Epidermal melanocyte (primary cell): Measurements from ENCODE around the gene OR2W3.

Experiments
- DNase-seq: peaks from one replicate; pipeline ENCODE4 v3.0.0; 2011; ENCODE audit warnings: low spot score; ENCODE audit not compliant: insufficient read length

Gene OR2W3

DNA sequence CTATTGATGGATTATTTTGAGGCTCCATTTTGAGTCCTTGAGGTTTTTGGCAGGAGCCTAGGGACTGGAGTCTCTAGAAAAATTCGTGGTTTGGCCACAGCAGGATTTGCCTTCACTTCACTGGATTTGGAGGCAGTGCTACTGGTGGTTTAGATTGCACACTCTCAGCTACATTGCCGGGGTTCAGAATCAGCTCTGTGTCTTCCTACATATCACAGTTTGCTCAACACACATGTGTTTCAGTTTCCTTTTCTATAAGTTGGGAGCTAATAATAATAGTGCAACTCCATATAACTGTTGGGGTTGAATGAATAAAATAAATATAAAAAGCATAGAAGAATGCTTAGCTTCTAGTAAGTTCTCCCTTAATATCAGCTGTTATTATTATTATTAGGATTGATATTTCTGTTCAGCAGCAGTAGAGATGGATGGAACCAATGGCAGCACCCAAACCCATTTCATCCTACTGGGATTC is at the start of gene OR2W3:
Gene OR2W3 (plus strand): TSS at position 425 of the 475 bp plus-strand sequence. CDS start 0 bp downstream, at position 425.
- no peak for DNase-seq

DNA sequence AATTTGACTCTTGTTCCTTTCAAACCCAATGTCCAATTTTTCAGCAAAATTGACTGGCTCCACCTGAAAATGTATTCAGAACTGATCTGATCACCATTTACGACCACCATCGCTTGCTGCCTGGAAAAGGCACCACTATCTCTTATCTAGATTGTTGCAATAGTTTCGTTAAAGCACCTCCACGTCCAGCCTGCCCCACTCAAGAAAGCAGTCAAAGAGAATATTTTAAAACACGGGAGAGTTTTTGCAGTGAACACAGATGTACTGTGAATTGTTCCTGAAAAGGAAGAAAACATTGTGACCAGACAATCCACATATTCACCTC is 49.7 kb upstream of the OR2W3 start:
- DNase-seq = no peak

DNA sequence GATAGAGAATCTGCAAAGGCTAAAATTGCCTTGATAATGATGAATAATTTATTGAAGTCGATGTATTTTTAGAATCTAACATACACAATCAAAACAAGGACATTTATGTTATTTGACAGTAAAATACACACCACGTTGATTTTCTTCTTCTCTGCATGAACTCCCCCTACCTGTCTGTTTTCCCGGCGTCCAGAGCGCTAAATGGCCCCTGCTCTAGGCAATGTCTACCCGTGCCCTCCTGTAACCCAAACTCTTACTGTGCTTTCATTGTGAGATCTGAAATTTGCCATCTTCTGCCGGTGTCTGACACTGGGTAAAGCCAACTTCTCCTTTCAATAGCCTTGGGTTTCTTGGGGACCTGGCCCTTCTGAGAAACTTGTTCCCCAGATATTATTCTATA is 47.0 kb upstream of the OR2W3 start:
- no peak for DNase-seq

DNA sequence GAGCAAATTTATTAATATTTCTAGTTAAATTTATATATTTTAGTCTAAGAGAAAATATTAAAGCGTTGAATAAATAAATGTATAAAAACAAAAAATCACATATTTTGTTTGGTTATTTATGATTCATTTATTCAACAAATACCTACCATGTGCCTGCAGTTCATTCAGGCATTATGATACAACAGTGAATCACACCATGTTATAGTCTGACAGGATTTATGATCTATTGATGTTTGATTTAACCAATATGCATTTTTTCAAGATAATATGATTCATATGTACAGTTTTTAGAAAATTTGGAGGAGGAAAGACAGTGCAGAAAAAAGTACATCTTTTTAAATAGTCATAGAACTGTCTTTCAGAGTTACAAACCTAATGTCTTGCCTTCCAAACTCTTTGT is 45.8 kb upstream of the OR2W3 start:
- DNase-seq = no peak

DNA sequence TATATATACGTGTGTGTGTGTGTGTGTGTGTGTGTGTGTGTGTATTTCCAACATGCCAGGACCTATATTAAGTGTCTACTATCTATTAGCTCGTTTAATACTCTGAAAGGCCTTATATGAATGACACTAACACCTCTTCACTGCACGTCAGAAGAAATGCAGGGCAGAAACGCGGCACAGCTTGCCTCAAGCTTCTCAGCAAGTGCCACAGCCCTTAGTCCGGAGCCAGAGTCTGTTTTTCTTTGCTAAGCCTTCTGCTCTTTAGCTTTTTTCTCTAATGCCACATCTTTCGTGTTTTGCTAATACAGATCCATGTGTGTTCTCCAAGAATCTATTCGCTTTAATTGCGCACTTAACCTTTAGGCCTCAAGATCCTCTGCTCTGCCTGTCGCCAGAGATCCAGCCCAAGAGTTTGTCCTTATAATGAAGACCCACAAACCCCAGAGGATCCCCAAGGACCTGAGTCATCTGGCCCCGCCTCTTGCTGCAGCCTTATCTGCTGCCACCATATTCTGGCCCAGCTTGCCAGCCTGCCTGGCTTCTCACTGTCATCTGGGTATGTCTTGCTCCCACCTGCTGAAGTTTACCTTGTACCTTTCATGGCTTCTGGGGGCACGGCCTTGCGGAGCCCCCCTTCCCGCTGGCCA is 40.4 kb upstream of the OR2W3 start:
- DNase-seq = no peak

DNA sequence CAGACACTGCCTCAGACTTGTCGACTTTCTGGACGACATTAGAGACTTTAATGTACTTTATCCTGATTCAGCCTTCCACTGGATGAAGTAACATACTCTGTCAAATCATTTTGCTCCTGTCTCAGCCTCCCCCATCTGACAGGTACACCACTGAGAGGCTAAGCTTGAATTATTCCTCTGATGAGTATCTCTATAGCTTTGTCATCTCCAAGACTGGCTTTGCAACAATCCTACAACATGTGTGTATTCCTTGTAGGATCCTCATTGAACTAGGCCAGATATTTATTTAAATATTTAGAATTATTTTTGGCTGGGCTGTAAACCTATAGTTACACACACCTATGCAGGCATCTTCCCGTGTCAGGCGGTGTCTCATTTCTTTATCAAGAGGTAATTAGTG is 39.5 kb upstream of the OR2W3 start:
- DNase-seq = no peak

DNA sequence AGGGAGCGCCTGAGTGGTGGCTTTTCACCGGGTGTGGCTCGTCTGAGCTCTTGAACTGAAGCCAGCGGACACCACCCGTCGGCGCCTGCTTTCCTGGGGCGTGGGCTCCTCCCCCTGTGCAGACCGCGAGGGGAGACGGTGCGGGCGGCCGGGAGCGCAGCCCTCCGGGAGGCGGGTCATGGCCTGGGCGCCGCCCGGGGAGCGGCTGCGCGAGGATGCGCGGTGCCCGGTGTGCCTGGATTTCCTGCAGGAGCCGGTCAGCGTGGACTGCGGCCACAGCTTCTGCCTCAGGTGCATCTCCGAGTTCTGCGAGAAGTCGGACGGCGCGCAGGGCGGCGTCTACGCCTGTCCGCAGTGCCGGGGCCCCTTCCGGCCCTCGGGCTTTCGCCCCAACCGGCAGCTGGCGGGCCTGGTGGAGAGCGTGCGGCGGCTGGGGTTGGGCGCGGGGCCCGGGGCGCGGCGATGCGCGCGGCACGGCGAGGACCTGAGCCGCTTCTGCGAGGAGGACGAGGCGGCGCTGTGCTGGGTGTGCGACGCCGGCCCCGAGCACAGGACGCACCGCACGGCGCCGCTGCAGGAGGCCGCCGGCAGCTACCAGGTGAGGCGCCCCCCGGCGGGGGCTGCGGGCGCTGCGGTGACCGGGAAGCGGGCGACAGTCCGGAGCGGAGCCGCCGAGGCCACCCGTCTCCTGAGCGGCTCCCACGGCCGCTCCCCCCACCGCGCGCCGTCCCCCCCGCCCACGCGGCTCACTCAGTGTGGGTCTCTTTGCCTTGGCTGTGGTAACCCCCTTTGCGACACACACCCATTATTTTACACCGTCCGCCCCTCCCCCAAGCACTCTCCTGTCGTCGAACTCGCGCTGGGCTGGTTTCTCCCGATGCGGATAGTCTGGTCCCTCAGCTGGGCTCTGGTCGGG is 38.1 kb upstream of the OR2W3 start, which contains the start of gene TRIM58:
Gene TRIM58 (plus strand): TSS at position 119 of the 916 bp plus-strand sequence. CDS start 60 bp downstream, at position 179.
- DNase-seq = no peak

DNA sequence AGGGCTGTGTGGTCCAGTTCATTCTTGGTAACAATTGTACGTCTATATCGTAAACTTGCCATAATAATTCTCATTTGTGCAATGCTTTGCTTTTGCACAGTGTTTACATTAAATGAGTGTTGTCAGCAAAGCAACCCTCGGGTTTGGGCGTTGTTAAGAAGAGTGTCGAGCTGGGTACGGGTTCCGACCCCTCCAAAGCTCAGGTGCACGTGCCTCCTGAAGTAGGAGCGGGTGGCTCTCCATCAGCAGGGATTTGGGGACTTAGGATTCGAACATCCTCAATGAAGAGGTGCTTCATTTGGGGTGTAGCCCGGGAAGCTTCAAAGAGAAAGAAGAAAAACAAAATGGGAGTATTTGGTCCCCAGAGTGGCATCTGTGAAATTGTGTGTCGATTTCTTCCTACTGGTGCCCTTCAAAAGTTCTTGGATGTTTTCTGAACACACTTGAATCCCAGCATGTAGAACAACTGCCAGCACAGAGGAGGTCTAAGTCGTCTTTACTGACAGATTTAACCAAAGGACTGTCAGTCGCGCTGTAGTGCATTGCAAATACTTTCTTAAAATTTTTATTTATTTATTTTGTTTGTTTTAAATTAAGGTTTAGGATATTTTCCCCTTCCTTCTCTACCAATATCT is 37.3 kb upstream of the OR2W3 start:
- DNase-seq = no peak

DNA sequence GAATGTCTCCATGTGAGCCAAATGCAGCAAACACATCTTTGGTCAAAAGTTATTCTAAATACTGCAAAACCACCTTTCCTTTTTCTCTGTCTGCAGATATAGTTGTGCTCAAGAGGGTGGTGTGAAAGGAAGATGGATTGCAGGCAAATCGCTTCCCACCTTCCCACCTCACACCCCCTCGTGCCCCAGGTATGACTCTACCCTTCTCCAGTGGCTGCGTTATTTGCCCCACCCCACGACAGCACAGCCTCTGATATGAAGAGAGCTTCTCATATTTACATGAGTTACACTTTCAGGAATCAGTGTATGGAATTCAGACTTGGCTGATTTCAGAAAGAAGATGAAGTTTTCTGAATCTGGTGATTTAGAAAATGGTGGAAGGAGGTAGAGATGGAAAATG is 32.6 kb upstream of the OR2W3 start:
- DNase-seq = no peak

DNA sequence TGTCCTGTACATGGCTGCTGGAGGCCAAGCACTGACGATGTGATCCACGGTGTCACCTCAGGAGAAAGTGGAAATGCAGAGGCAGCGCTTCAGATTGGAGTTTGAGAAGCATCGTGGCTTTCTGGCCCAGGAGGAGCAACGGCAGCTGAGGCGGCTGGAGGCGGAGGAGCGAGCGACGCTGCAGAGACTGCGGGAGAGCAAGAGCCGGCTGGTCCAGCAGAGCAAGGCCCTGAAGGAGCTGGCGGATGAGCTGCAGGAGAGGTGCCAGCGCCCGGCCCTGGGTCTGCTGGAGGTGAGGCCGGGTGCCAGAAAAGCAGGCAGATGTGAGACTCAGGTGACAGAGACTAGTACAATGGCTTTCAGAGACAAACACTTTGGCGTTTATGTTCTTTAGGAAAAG is 30.7 kb upstream of the OR2W3 start:
- no peak for DNase-seq

DNA sequence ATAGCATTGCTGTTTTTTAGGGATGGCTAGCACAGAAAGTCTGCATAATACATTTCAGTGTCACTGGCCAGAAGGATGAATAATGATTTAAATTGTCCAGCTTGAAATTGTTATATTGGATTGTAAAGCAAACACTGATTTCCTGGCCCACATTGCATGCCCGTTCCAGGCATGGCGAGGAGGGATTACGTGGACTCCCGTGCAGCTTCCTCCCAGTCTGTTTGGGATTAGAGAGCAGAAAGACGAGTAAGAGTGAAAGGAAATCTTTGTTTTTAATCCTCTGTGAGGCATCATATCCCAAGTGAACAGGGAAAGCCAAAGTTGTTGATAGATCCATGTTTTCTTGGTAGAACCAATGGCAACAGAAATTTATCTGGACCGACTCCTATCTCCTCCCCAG is 30.0 kb upstream of the OR2W3 start:
- DNase-seq = no peak

DNA sequence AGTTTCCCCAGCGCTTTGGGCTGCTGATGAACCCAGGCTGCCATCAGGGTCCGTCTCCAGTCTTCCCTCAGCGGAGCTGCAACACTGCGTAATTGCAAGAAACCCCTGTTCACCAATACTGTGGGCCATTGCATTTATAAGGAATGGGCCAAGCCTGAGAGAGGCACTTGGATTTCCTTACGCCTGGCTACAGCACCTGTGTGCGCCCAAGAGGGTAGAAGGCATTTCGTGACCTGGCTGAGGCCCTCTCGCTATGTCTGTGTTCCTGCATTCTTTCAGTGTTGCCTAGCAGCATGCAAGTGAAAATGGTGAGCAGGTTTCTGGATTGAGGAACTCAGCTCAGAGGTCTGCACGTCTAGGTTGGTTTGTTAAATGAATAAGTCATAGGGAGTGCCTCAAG is 12.0 kb upstream of the OR2W3 start:
- no peak for DNase-seq

DNA sequence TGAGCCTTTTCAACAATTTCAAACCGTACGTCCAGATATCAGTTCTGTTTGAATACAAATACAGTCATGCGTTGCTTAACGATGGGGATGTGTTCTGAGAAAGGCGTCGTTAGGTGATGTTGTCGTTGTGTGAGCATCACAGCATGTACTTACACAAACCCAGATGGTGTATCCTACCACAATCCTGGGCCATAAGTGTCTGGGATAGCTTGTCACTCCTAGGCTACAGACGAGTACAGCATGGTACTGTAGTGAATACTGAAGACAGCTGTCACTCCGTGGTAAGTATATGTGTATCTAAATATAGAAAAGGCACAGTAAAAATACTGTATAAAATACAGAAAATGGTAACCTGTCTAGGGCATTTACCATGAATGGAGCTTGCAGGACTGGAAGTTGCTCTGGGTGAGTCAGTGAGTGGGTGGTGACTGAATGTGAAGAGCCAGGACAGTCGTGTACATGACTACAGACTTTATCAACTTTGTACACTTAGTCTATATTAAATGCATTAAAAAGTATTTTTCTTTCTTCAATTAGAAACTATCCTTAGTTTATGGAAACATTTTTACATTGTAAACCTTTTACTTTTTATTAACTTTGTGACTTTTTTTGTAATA is 10.5 kb upstream of the OR2W3 start:
- DNase-seq = no peak

DNA sequence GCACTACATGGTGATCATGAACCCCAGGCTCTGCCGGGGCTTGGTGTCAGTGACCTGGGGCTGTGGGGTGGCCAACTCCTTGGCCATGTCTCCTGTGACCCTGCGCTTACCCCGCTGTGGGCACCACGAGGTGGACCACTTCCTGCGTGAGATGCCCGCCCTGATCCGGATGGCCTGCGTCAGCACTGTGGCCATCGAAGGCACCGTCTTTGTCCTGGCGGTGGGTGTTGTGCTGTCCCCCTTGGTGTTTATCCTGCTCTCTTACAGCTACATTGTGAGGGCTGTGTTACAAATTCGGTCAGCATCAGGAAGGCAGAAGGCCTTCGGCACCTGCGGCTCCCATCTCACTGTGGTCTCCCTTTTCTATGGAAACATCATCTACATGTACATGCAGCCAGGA is 589 bp downstream of the OR2W3 start:
- DNase-seq = no peak

DNA sequence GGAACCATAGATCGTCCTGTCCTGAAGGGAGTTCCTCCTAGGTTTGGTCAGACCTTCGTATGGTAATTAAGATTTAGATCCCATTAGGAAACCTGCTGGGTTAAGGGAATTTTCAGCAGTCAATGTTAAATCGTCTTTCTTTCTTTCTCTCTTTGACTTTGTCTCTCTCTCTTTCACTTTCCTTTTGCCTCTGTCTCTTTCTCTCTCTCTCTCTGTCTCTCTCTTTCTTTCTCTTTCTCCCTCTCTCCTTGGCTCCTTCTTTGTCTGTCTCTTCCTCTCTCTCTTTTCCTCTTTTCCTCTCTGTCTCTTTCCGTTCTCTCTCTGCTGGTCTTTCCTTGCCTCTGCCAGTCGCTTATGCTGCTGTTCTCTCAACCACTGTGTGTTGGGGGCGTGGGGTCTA is 8.7 kb downstream of the OR2W3 start:
- no peak for DNase-seq

DNA sequence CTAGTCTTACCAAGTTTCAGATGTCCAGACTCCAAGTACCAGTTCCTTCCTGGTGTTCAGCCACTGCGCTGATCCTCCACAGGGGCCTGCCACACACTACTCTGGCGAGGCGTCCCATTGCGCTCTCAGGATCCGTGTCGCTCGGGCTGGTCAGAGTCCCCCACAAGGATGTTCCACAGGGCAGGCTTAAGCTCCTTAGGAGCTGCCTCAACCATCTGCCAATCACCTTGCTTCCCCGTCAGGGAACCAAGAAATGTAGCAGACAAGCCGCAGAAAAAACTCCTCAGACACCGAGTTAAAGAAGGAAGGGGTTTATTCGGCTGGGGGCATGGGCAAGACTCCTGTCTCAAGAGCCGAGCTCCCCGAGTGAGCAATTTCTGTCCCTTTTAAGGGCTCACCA is 9.8 kb downstream of the OR2W3 start:
- DNase-seq = no peak

DNA sequence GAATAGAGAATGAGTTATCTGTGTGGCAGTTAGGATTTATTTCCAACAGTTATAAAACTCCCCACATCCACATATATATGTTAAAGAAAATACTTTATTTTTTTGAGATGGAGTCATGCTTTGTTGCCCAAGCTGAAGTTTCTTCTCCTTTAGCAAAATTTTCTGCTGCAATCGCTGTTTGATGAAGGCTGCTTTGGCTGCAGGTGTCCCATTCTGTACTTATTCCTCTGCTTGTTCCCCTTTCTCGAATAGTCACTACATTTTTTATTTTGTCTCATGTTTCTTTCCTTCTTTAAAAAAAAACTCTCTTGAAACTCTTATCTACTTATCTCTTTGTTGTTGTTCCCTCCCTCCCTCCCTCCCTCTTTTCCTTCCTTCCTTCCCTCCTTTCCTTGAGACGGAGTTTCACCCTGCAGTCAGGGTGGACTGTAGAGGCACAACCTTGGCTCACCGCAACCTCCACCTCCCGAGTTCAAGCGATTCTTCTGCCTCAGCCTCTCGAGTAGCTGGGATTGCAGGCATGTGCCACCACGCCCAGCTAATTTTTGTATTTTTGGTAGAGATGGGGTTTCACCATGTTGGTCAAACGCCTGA is 10.6 kb downstream of the OR2W3 start:
- no peak for DNase-seq

DNA sequence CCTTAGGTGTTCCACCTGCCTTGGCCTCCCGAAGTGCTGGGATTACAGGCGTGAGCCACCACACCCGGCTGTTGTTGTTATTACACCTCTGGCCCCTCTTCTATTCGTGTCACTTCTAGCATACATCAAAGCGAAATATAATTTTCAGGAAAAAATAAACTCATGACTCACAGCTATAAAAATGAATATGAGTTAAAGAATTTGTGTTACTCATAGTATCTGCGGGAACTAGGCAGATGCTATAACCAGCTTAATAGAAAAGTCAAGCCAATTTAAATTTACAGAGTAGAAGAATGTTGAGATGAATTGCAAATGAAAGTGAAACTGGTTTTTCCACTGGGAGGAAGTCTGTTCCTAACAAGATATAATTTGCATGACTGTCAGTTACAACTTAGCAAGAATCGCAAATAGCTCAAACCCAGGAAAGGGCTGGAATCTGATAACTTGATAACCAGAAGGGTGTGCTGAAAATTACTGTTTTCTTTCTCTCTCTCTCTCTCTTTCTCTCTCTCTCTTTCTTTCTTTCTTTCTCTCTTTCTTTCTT is 11.2 kb downstream of the OR2W3 start:
- DNase-seq = peak; percentile 20

DNA sequence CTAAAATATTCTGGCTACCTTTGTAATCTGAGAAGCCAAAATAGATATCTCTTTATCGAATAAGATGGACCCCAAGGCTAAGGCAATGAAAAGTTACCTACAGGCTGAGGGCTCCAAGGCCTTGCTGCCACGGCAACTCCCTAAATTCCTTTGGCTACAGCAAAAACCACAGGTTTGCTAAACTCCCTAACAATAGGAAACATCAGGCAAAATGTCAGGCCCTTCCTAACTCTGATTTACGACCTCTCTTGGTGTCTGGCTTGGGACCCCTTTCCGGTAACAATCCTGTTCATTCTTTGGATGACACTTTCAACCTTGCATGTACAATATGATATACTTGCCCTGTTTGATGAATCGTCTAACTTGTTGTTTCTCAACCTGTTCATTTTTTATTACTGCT is 13.4 kb downstream of the OR2W3 start:
- DNase-seq = no peak

DNA sequence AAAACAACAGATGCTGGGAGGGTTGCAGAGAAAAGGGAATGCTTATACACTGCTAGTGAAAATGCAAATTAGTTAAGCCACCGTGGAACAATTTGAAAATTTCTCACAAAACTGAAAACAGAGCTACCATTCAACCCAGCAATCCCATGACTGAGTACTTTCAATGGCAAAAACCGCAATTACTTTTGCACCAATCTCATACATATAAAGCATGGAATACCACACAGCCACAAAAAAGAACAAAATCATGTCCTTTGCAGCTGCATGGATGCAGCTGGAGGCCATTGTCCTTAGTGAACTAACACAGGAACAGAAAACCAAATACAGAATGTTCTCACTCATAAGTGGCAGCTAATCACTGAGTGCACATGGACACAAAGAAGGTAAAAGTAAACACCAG is 18.4 kb downstream of the OR2W3 start:
- DNase-seq = no peak
